Ectodermal cell (in vitro differentiated cells): ENCODE data around the gene DDX6.
"Not testable (repeated sequence)": the region's sequence is repeated elsewhere in the genome, so short reads cannot be mapped to it uniquely, and the experiment has no call there.

ENCODE experiments used
- H3K27ac ChIP-seq: 2 replicates; pipeline ENCODE4 v1.7.0; 2013; ENCODE audit warnings: mild to moderate bottlenecking, low read depth, low read length; ENCODE audit not compliant: insufficient read depth, poor library complexity, severe bottlenecking
- H3K27me3 ChIP-seq: 2 replicates; pipeline ENCODE4 v1.7.0; 2013; ENCODE audit warnings: mild to moderate bottlenecking, low read length; ENCODE audit not compliant: insufficient read depth, control insufficient read depth, poor library complexity, severe bottlenecking
- H3K36me3 ChIP-seq: one replicate; pipeline ENCODE4 v1.7.0; 2013; ENCODE audit warnings: low read length; ENCODE audit not compliant: control insufficient read depth, insufficient read depth
- H3K4me1 ChIP-seq: one replicate; pipeline ENCODE4 v1.7.0; 2013; ENCODE audit warnings: low read length; ENCODE audit not compliant: control insufficient read depth, insufficient read depth
- H3K4me3 ChIP-seq: 2 replicates; pipeline ENCODE4 v1.7.0; 2013; ENCODE audit warnings: low read depth, low read length, control low read depth; ENCODE audit not compliant: insufficient read depth
- H3K9me3 ChIP-seq: 2 replicates; pipeline ENCODE4 v1.7.0; 2013; ENCODE audit warnings: mild to moderate bottlenecking, low read length, moderate library complexity; ENCODE audit not compliant: control insufficient read depth
- WGBS, 2 experiments: methylation state at CpG; one replicate each; pipeline ENCODE4 v1.1.7; 2013; ENCODE audit warnings: missing lambda C conversion rate in 2 of 2; 5-methylcytosine and 5-hydroxymethylcytosine counted together

Gene DDX6

DNA sequence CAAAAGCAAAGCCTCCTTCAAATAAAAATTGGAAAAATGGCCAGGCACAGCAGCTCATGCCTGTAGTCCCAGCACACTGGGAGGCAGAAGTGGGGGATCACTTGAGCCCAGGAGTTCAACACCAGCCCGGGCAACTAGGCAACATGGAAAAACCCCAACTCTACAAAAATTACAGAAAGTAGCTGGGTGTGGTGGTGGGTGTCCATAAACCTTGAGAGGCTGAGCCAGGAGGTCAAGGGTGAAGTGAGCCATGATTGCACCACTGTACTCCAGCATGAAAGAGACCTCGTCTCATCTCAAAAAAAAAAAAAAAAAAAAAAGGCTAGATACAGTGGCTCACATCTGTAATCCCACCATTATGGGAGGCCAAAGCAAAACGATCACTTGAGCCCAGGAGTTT lies 22.3 kb downstream of the DDX6 start:
- 92 to 100% methylated on average over 2 to 3 of the region's 3 CpGs for WGBS, 2 experiments
- no peaks in the 10 kb centered on the region for H3K4me1 ChIP-seq
- H3K4me3 ChIP-seq, result no peak overlapping the region
- H3K9me3 ChIP-seq, result no peaks in the 10 kb centered on the region
- no peak overlapping the region for H3K27ac ChIP-seq
- H3K27me3 ChIP-seq, result no peaks in the 10 kb centered on the region
- peaks cover 29% of the 10 kb centered on the region for H3K36me3 ChIP-seq

GRCh38 chr11:118766035-118766434 lies 24.9 kb downstream of the DDX6 start:
- Histone ChIP-seq H3K27ac (no peak overlapping the region), H3K27me3 (no peaks in the 10 kb centered on the region), H3K4me3 (no peak overlapping the region), H3K9me3 (no peaks in the 10 kb centered on the region), H3K4me1 (no peaks in the 10 kb centered on the region), H3K36me3 (peaks cover 48% of the 10 kb centered on the region)
- WGBS, 2 experiments, result 92 to 98% methylated on average over 4 of the region's 4 CpGs

GRCh38 chr11:118765095-118765691 lies 25.8 kb downstream of the DDX6 start:
- H3K9me3 ChIP-seq, H3K4me3 ChIP-seq, H3K27me3 ChIP-seq, H3K27ac ChIP-seq, H3K4me1 ChIP-seq: not testable (repeated sequence)
- WGBS, 2 experiments, result 90 to 91% methylated on average over 6 of the region's 6 CpGs
- peaks cover 47% of the 10 kb centered on the region for H3K36me3 ChIP-seq

DNA sequence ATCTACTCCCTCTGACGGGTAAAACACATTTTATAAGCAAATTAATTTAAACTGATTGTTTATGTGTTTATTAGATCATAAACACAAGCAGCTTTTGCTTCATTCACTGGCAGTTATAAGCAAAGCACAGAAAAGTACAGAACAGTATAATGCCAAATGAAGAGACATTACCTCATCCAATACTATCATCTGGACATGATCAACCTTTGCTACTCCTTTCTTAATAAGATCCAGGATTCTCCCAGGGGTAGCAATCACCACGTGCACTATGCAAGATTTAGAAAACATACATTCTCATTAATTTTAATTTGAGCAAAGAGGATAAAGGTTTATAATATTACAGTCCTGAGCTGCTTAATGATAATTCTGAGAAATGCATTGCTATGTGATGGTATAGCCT lies 27.9 kb downstream of the DDX6 start:
- H3K36me3 ChIP-seq, result peaks cover 55% of the 10 kb centered on the region
- H3K27me3 ChIP-seq, result no peaks in the 10 kb centered on the region
- 100% methylated on average over 1 of the region's 2 CpGs; no CpG with 5 or more reads in 1 of the 2 experiments for WGBS, 2 experiments
- H3K9me3 ChIP-seq, result no peaks in the 10 kb centered on the region
- no peaks in the 10 kb centered on the region for H3K4me1 ChIP-seq
- H3K27ac ChIP-seq, result no peak overlapping the region
- H3K4me3 ChIP-seq, result no peak overlapping the region

GRCh38 chr11:118761981-118762380 lies 29.0 kb downstream of the DDX6 start:
- H3K36me3 ChIP-seq, result peaks cover 52% of the 10 kb centered on the region
- WGBS, 2 experiments, result 93% methylated on average over 10 of the region's 10 CpGs

DNA sequence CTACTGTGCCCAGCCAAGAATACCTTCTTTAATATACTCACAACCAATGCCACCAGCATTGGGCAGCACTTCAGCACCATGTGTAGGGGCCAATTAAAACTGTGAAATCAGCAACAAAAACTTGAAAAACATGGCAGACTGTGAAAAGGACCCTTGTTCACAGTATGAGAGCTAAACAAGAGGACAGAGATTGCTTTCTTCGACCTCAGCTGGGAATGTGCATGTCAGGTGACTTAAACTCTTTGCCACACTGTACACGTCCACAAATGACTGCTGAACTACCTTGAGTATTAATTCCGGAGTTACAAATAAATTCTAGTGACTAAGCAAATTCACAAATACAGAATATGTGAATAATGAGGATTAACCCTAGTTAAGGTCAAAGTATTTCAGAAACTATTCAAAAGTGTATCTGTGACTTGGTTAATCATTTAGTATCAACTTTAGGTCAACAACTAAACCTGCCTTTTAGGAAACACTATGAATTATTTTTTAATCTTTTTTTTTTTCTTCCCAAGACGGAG lies 33.0 kb downstream of the DDX6 start:
- Histone ChIP-seq H3K36me3 (peaks cover 77% of the 10 kb centered on the region), H3K4me1 (no peaks in the 10 kb centered on the region), H3K27ac (no peak overlapping the region), H3K9me3 (no peaks in the 10 kb centered on the region), H3K4me3 (no peak overlapping the region), H3K27me3 (no peaks in the 10 kb centered on the region)
- WGBS, 2 experiments, result 93 to 96% methylated on average over 4 of the region's 4 CpGs

More at GRCh38 chr11:118761981-118762380, 29.0 kb downstream of the DDX6 start:
- not testable (repeated sequence) for H3K9me3 ChIP-seq, H3K27ac ChIP-seq, H3K27me3 ChIP-seq, H3K4me3 ChIP-seq, H3K4me1 ChIP-seq

DNA sequence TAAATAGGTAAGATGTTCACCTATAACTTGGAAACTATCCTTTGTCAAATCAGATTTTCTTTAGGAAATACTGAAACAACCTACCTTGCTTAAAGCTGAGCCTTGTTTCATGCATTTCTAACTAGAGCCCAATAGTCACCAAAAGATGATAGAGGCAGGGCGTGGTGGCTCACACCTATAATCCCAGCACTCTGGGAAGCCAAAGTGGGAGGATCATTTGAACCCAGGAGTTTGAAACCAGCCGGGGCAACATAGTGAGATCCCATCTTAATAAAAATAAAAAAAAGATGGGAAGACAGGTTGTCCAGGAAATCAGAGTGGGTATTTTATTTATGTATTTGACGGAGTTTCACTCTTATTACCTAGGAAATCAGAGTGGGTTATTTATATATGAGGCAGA lies 38.3 kb downstream of the DDX6 start:
- Histone ChIP-seq H3K36me3 (peaks cover 57% of the 10 kb centered on the region), H3K27me3 (no peaks in the 10 kb centered on the region), H3K4me3 (no peak overlapping the region), H3K9me3 (no peaks in the 10 kb centered on the region), H3K4me1 (no peaks in the 10 kb centered on the region), H3K27ac (no peak overlapping the region)
- 92 to 96% methylated on average over 3 of the region's 3 CpGs for WGBS, 2 experiments

DNA sequence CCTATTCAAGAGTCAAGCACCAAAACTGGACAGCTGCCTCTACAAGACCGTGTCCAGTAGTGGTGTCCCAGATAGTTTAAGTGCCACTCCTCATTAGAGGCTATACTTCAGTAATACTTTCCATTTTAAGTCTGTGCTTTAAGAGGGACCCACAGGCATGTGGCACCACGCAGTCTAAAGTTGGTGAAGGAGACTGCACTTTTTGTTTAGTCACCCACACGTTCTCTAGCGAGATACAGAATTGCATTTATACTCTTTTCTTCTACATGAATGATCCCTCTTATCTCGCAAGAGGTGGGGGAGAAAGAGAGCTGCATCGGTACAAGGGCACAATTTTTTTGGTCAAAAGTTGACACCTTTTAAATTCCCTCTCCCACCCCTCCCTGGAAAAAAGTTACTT lies 41.5 kb downstream of the DDX6 start:
- H3K36me3 ChIP-seq, result peaks cover 32% of the 10 kb centered on the region
- H3K9me3 ChIP-seq, result no peaks in the 10 kb centered on the region
- no peak overlapping the region for H3K27ac ChIP-seq
- no peak overlapping the region for H3K4me3 ChIP-seq
- no peaks in the 10 kb centered on the region for H3K27me3 ChIP-seq
- 92 to 97% methylated on average over 6 of the region's 6 CpGs for WGBS, 2 experiments
- H3K4me1 ChIP-seq, result no peaks in the 10 kb centered on the region

GRCh38 chr11:118748056-118748455 lies 42.9 kb downstream of the DDX6 start:
- H3K4me3 ChIP-seq, result no peak overlapping the region
- peaks cover 21% of the 10 kb centered on the region for H3K36me3 ChIP-seq
- H3K27me3 ChIP-seq, result no peaks in the 10 kb centered on the region
- no peaks in the 10 kb centered on the region for H3K4me1 ChIP-seq
- H3K27ac ChIP-seq, result no peak overlapping the region
- no peaks in the 10 kb centered on the region for H3K9me3 ChIP-seq

- WGBS, 2 experiments, result 94 to 95% methylated on average over 5 of the region's 5 CpGs
- Histone ChIP-seq H3K36me3 (peaks cover 15% of the 10 kb centered on the region), H3K27ac (no peak overlapping the region), H3K9me3 (no peaks in the 10 kb centered on the region), H3K27me3 (no peaks in the 10 kb centered on the region), H3K4me1 (no peaks in the 10 kb centered on the region), H3K4me3 (no peak overlapping the region)
Observed at GRCh38 chr11:118746988-118747585, 43.9 kb downstream of the DDX6 start.
